Stimulated activated CD8-positive, alpha-beta memory T cell treated with anti-CD3 and anti-CD28 coated beads, Interleukin-15, amount 100 ng/mL, for 4 hours (primary cell): ENCODE results near the gene TYW5.
"Not testable (repeated sequence)": the region's sequence is repeated elsewhere in the genome, so short reads cannot be mapped to it uniquely, and the experiment has no call there.

Experiments used
- DNase-seq, 2 donors: peaks; one replicate each; pipeline ENCODE4 v3.0.0-alpha.2; 2020; ENCODE audit warnings: low read depth in 2 of 2

Gene TYW5

DNA sequence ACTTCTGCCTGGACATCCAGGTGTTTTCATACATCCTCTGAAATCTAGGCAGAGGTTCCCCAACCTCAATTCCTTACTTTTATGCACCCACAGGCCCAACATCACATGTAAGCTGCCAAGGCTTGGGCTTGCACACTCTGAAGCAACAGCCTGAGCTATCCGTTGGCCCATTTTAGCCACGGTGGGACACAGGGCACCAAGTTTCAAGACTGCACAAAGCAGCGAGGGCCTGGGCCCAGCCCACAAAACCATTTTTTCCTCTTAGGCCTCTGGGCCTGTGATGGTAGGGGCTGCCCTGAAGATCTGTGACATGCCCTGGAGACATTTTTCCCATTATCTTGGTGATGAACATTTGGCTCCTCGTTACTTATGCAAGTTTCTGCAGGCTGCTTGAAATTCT lies 38.3 kb downstream of the TYW5 start:
- no peak for DNase-seq

- no peak for DNase-seq
Observed at GRCh38 chr2:199914372-199914958, 40.8 kb downstream of the TYW5 start.

- DNase-seq, result not testable (repeated sequence)
Observed at GRCh38 chr2:199912553-199913114, 42.7 kb downstream of the TYW5 start.

- no peak for DNase-seq
Observed at GRCh38 chr2:199911877-199912161, 43.5 kb downstream of the TYW5 start.

DNA sequence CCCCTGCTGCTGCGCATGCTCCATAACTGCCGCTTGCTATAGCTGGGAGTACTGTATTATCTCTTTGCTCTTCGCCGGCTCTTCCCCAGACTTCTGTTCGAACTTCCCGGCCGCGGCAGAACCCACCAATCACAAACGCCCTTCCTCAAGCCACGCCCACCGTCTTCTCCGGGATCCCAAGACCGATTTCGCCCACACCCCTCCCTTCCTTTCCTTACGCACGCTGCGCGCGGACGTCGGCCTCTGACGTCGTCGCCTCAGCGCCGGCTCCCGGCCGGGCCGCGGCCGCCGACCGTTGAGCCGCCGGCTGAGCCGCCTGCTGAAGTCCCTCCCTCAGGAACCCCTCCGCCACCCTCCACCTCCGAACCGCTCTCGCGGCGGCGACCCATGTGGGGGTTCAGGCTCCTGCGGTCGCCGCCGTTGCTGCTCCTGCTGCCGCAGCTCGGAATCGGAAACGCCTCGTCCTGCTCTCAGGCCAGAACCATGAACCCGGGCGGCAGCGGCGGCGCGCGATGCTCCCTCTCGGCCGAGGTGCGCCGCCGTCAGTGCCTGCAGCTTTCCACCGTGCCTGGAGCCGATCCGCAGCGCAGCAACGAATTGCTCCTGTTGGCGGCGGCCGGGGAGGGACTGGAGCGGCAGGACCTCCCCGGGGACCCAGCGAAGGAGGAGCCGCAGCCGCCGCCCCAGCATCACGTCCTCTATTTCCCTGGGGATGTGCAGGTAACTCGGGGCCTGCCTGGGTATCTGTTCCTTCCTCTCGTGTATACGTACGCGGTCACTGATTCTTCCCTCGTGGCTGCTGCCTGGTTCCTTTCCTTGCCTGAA lies 44.0 kb downstream of the TYW5 start, which contains the start of gene C2orf69:
C2orf69 (plus strand) TSS at position 242 of the 825 bp plus-strand sequence; CDS start at position 388, 146 bp downstream.
- peak; percentile 79 to 82 for DNase-seq

DNA sequence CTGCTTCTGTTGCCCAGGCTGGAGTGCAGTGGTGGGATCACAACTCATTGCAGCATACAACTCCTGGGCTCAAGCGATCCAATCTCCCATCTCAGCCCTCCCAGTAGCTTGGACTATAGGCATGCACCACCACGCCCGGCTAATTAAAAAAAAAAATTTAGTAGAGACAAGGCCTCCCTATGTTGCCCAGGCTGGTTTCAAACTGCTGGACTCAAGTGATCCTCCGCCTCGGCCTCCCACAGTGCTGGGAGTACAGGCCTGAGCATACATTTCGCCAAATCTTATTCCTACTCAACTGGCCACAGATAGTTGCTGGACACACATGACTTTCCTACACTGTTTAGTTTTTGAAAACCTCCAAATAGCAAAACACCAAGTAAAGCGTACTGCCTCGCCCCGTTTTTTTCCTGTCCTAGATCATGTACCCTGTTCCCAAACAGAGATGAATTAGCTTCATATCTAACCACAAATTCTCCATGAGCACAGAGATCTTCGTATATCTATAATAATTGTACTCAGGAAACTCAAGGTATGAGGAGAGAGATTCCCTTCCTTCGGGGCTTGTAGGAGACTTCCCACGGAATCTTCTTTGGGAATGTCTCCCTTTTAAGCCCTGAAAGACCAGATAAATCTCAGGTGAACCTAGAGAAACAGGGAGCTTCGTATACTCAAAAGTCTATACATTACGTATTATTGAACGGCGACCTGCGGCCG lies 44.8 kb downstream of the TYW5 start:
- no peak for DNase-seq

GRCh38 chr2:199907008-199907714 lies 48.1 kb downstream of the TYW5 start:
- DNase-seq, result no peak

GRCh38 chr2:199903111-199903510 lies 52.2 kb downstream of the TYW5 start:
- DNase-seq, result no peak

DNA sequence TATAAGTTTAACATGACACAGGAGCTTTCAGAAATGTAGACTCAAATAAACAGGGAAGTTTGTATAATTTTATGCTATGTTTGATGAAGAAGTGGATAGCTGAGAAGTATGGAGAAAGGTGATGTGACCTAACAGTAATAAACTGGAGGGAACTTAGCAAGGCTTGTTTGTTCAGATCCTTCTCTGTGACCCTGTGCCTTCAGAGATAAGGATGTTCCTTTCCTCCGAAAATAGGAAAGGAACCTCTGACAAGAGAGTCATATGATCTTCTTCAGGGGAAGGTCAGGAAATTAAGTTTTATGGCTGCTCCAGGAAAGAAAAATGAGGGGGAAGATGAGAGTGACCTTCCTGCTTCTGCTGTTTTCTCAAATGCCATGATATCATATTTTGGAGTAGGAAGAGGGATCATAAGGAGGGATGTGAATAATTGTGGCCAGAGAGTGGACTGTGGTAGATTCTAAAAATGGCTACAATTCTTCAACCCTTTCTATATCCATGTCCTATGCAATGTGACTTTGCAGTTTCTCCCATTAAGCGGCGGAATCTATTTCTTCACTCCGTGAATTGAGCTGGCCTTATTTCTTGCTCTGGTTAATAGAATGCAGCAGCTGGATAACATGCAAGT lies 52.7 kb downstream of the TYW5 start:
- DNase-seq, result no peak

DNA sequence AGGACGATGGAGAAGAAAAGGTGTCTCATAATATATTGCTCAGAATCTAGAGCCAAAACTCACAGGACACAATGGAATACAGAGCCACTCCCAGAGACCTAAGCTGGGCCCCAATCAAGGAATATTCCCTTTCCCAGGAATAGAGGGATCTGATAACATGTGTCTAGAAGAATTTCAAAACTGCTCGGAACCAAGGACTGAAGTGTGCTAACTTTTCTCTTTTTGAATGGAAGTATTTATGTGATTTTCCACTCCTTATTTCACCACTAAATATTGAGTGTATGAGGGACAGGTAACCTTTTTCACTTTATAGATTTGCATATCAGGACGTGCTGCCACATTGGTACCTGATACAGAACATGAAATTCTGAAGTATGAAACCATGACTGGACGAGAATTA lies 53.3 kb downstream of the TYW5 start:
- DNase-seq, result no peak

DNA sequence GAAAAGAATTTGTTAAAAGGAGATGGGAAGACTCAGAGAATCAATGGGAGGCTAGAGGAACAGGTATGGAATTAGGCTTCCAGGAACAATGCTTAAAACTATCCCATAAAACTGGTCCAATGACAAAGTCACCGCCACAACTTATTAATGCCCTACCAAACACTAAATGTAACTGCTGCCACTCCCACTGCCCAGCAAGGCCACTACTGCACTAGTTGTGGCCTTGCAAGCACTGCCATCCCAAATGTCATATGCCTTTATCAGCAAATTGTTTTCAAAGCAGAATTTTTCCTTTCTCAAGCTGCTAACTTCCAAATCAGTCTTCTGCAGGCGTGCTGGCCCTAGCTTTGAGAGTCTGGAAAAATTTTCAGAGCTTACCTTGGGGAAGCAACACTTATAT lies 58.7 kb downstream of the TYW5 start:
- DNase-seq, result no peak

DNA sequence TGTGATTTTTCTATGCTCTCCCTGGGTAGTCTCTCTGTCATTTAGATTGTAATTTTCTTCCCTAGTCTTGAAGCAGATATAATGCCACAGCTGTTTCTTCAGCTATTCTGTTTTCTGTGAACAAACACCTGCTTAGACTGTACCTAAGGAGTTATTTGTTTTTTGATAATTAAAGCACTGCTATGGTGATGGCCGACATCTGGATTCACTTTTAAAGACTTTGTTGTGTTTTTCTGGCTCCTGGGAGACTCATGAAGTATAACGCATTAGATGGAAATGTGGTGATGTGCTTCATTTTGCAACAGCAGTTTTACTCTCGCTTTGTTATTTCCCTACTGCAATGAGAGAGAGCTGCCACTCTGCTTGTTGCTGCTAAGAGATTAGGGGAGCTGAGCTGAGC lies 59.9 kb downstream of the TYW5 start:
- no peak for DNase-seq

DNA sequence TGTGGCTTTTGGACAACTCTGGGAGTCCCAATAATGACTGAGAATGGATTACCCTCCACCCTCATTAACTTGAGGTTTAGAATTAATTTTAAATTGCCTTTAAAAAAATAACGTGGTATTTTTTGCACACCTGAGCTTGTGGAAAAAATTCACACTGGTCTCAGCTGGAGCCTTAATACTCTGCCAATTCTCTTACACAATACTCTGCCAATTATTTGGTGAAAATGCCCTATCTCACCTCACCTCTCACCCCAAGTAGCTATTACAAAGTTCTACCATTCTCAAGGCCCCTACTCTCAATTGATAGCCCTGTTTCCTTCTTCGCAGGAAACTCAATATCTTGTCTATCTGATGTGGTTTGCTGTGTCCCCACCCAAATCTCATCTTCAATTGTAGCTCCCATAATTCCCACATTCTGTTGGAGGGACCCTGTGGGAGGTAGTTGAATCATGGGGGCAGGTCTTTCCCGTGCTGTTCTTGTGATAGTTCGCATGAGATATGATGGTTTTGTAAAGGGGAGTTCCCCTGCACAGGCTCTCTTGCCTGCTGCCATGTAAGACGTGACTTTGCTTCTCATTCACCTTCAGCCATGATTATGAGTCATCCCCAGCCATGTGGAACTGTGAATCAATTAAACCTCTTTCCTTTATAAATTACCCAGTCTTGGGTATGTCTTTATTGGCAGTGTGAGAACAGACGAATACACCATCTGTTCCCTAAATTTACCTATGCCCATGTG lies 71.6 kb downstream of the TYW5 start:
- no peak for DNase-seq

GRCh38 chr2:199882667-199883066 lies 72.6 kb downstream of the TYW5 start:
- DNase-seq, result no peak
